Activated CD4-positive, CD25-positive, alpha-beta regulatory T cell treated with anti-CD3 and anti-CD28 coated beads, Interleukin-2, amount 50 U/mL, for 72 hours (primary cell): ENCODE measurements around the gene EXT2.

Source experiments
- DNase-seq: peaks from one replicate; pipeline ENCODE4 v3.0.0; 2021

The EXT2 gene

GRCh38 chr11:44248109-44248508 lies 152.6 kb downstream of the EXT2 start:
- no peak for DNase-seq

- DNase-seq, result no peak
Observed at GRCh38 chr11:44250421-44250820, 154.9 kb downstream of the EXT2 start.

GRCh38 chr11:44252999-44253602 lies 157.6 kb downstream of the EXT2 start:
- DNase-seq, result no peak

DNA sequence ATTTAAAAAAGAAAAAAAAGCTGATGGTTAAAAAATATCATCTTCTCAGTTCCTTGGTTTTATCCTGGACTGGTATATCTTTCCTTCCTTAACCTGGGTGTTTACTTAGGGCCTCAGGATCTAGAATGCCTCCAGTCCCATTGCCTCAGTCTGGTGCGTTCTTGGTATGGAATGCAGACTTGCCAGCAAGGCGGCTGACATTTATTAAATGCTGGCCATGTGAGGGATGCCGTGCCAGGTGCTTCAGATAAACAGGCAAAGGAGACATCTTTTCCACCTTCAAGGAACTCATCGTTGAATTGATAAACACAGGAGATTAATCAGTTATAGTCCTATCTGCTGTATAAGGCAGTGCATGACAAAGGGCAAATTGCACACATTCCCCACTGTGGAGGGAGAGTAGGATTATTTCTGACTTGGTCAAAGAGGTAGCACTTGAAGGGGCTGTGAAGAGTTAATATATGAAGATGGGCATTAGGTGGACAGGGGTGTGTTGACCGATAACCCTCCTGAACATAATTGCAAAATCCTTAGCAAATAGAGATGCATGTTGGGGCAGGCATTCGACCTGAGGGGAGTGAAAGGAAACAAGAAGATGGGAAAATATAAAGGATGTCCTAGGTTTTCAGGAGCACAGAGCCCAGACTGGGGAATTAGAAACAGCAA lies 160.1 kb downstream of the EXT2 start:
- no peak for DNase-seq

- no peak for DNase-seq
Observed at GRCh38 chr11:44256673-44257291, 161.3 kb downstream of the EXT2 start.

DNA sequence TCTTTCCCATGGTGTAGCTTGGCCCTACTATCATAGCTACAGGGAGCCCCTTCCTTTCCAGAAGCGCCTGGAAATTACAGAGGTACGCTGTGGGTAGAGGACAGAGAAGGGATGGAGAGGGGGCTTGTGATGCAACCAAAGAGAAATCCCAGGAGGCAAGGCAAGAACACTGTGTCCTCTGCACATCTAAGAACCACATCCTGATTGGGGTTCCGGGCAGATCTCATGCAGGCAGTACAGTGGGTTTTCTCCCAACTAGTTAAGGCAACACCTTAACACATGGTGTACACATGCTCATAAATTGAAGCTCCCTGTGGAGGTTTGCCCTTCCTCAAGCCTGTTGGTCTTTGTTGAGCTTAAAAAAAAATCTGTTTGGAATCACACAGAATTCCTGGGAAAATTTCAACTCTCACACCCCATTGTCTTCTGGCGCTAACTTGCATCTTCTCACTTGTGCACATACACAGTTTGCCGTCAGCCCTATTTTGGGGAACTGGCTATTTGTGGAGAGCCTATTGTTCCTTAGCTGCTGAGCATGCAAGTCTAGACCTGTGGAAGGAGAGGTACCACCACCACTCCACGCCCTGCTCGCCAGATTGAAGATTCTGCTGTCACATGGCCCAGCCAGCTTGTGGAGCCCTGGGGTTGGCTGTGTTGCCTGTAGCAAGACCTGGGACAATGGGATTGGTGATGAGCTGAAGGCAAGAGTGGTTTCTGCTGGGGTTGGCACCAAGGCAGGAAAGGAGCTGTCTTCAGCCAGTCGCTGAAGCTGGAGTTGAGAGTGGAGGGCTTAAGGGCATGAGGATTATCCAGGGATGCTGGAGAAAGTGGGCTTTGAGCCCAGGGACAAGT lies 162.1 kb downstream of the EXT2 start:
- DNase-seq, result no peak

DNA sequence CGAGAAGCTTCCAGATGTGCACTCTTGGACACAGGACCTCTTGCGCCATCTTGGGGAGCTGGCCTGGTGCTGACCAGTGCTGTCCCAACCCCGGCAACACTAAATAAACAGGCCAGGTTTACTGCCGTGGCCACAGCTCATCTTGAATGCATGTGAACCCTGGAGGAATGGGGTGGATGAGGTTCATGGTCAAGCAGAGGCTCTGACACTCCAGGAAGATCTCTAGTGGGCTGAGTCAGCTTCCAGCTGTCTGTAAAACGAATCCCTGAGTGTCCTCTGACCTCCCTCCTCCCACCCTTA lies 162.7 kb downstream of the EXT2 start:
- no peak for DNase-seq

- no peak for DNase-seq
Observed at GRCh38 chr11:44258839-44259420, 163.5 kb downstream of the EXT2 start.

GRCh38 chr11:44260081-44260480 lies 164.6 kb downstream of the EXT2 start:
- no peak for DNase-seq

DNA sequence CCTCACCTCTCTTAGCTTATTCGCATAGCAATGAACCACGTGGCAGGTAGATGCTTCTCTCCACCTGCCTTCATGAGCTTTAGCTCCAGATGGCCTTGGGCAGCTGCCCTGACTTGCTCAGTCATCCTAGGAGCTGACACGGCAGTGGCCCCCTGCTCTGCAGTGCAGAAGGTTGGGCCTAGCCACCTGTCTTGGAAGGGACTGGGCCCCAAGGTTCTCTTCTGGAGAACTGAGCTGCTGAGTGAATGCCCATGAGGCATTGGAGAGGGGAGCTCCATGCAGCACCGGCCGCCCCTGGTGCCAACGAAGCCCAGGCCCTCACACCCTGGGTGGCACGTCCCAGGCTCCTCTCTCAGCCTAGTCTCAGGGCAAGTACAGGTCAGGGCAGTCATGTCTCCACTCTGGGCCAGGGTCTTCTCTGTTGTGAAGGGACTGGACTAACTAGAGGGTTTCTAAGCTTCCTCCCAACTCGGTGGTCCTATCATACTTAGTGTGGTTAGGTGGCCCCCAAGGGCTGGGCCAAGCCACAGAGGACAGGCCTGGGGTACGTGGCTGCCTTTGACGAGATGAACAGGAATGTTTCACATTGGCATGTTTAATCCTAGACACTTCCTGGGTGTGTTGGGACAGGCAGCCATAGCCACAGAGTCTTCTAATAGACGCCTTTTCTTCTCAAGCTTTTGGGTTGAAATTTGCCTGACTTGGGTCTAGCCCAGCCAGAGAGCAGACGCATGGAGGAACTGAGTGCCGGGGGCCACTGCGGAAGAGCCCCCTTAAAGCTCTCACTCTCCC lies 166.5 kb downstream of the EXT2 start:
- DNase-seq, result no peak

DNA sequence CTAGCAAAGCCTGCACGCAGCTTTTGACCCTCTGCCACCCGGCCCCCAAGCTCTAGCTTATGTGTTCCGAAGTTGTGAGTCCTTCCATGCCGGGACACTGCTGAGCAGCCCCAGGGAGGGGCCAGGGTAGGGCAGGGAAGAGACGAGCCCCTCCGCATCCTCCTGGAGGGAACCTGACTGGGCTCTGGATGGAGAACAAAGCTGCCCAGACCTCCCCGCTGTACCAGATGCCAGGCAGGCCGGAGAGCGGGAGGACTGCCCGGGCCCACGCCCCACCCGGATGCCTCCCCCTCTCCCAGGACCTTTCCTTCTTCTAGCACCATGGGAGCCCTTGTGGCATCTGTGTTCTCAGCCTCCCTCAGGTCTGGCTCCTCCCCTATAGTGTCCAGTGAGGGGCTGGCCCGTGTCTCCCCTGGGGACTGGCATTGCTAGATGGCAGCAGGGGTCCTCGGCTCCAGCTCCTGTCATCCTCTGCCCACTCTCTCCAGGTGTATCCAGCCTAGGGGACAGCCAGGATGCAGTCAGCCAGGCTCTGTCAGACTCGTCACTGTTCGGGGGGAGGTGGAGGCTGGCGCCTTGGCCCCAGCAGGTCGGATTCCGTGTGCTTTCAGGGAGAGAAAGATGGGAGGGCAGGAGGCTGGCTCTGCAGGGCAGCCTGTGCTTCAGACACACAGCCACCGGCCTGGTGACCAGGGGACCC lies 168.4 kb downstream of the EXT2 start:
- no peak for DNase-seq

- DNase-seq, result no peak
Observed at GRCh38 chr11:44264438-44264749, 168.9 kb downstream of the EXT2 start.

GRCh38 chr11:44264761-44265160 lies 169.3 kb downstream of the EXT2 start:
- no peak for DNase-seq

DNA sequence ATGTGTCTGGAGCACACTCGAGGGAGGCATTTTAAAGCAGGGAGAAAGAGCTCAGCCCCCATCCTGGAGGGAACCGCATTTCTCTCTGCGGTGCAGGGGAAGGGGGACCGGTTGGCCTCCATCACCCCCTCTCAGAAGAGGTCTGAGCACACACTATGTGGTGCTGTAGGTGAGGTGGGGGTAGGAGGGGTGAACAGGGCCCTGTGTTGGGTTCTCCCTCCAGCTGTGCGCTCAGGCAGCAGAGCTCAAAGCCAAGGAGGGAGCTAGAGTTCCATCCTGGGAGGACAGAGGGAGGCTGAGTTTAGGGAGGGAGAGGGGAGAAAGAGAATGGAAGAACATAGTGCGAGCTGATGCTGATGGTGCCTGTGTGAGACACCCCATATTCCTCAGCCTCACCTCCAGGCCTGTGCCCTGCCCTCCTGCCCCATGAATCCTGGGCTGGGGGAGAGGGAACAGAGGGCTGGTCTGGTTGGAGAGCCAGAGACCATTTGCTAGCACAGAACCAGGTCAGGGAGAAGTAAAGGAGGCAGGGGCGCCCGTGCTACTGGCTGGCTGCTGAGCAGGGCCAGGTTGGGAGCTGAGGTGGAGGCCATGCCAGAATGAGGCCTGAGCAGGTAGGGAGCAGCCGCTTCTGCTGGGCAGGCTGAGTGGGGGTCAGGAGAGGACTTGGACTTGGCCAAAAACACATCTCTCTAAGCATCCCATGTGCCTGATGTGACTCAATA lies 170.7 kb downstream of the EXT2 start:
- DNase-seq, result no peak

DNA sequence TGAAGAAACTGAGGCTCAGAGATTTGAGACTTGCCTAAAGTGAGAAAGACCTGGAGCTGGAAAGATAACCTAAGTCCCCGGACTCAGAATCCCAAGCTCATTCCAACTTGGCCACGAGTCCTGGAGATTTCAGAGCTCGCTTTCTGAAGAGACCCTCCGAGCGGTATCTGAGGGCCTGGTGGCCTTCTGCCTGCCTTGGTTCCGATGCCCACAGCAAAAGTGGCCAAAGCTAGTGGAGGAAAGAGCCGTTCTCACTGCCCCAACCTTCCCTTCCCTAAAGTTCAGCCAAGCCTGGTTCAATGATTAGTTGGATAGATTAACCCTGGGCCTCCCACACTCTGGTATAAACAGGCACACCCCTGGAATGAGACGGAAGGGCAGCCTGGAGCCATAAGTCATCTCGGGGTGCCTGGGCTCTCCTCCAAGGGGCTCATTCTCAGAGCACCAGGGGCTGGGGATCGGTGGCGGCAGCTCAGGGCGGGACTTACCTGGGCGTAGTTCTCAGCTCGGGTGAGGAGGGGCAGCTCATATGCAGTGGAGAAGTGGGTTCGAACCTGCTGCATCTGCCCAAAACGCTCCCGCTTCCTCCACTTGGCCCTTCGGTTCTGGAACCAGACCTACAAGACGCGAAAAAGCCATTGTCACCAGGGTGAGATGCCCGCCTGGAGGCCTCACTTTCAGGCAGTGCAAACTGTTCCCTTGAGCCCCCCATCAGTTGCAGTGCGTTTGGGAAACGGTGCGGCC lies 171.7 kb downstream of the EXT2 start:
- no peak for DNase-seq

GRCh38 chr11:44267750-44268613 lies 172.5 kb downstream of the EXT2 start:
- DNase-seq, result no peak

GRCh38 chr11:44268614-44269080 lies 173.2 kb downstream of the EXT2 start:
- no peak for DNase-seq

DNA sequence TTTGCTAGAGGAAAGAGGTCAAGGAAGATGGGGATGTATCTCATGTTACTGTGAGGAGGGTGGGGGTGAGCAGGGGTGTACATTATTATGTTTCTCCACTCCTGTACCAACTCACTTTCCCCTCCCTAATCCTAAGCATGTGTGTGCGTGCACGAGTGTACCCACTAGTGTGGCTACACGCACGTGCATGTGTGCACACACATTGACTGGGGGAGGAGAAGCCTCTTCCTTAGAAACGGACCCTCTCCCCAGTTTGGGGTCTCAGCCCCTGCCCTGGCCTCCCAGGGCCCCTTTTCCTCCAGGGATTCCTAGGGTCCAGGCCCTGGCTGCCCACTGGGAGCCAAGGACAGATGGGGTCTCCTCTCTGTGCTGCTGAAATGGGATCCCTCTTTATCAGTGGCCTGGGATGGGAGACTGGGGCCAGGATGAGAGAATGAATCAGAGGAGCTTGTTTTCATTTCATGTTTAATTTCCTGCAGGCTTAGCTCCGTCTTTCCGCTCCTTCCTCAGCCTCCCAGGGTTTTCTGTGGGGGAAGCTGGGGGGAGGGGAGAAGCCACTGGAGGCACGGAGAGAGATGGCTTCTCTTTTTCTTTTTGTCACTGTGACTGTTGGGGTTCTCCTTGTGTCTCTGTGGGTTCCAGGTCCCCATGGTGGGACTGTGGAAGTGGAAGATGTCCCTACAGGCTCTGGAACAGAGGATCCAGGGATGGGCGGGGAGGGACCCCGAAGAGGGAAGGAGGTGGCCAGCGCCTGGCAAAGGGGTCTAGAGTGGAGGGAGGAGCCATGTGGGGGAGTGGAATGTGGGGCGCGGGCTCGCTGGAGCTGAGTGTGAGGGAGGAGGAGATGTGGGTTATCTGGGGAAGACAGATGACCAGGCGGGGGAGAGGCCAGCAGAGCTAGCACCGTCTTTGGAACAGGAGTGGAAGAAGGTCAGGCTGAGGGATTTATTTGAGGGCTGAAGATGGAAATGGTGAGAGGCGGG lies 174.2 kb downstream of the EXT2 start:
- no peak for DNase-seq
